Measurements from ENCODE around the gene PPFIA4.

GRCh38 chr1:202998836-202999750, 27.2 kb upstream of the PPFIA4 start:
- TF ChIP-seq POLR2A (IDR thresholded peaks at IDR 0.05; ENCODE audit: low read depth, low read length): no peak
- no peak for TF ChIP-seq TAF1 (IDR thresholded peaks at IDR 0.05; ENCODE audit: low read depth, low read length)
- TF ChIP-seq SPI1 (IDR thresholded peaks at IDR 0.05; ENCODE audit: low read depth, low read length): no peak
